Measurements from ENCODE around the gene ACSF2. TPM values are rescaled to one million over a fixed set of nuclear protein-coding genes. Genes with fewer than 3 reads are reported as not detected.
A peak's percentile ranks its signal among the peaks of the same experiment; 100 is the strongest.

Gene ACSF2
- total and polyA plus RNA-seq, 2 of the 13 experiments (the other 11 are each of a cell fraction or from before 2014, with no cell fraction given) = 87.3 to 109 TPM

DNA sequence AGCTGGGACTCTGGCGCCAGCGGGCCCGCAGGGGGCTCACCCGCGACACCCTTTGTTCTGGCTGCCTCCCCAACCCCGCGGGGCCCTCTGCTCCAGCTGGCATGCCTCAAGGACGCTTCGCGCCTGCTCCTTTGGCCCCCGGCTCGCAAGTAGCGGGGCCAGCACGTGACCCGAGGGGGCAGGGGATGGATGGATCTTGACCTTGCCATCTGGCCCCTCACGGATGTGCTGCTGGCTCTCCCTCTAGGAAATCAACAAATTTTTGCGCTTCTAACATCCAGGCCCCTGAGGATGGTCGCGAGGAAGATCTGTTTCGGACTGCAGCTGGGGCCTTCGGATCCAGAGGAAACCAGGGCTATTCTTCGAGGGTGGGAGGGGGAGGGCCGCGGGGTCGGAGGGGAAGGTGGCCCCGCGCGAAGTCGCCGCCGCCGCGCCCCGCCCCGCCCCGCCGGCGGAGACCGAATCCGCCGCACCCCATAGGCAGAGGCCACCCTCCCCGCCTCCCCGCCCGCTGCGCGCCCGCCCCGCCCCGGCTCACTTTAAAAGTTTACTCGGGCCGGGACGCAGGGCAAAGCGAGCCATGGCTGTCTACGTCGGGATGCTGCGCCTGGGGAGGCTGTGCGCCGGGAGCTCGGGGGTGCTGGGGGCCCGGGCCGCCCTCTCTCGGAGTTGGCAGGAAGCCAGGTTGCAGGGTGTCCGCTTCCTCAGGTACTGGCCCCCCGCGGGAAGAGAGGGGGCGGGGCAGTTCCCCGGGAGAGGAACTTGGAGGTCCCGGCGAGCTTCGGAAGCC lies at the start of gene ACSF2 (continued):
- TF ChIP-seq ZBTB40 (IDR thresholded peaks at IDR 0.05) = no peak
- TF ChIP-seq ZBTB40 (CRISPR knock-in tag; IDR thresholded peaks at IDR 0.05) = peak; percentile 27; the same call in 1 of the 2 replicates
- 0 out of 2 replicates have a peak, but pooled peaks have one; percentile 68 for TF ChIP-seq MAF1 (CRISPR knock-in tag; IDR thresholded peaks at IDR 0.05; ENCODE audit: borderline replicate concordance)
- no peak for TF ChIP-seq GABPA (IDR thresholded peaks at IDR 0.05; ENCODE audit: low read depth, low read length)
- 0 out of 2 replicates have a peak, but pooled peaks have one; percentile 8 for TF ChIP-seq GABPA (CRISPR knock-in tag; IDR thresholded peaks at IDR 0.05; ENCODE audit: low read depth)
- no peak for TF ChIP-seq KDM4B (CRISPR knock-in tag; IDR thresholded peaks at IDR 0.05)
- 0 out of 2 replicates have a peak, but pooled peaks have one; percentile 15 for TF ChIP-seq SP140L (CRISPR knock-in tag; IDR thresholded peaks at IDR 0.05; ENCODE audit: borderline replicate concordance)
- peak; percentile 41; the same call in 1 of the 2 replicates for TF ChIP-seq MED1 (CRISPR knock-in tag; IDR thresholded peaks at IDR 0.05)
- TF ChIP-seq ZNF331 (CRISPR knock-in tag; IDR thresholded peaks at IDR 0.05) = peak; percentile 38; the same call in 1 of the 2 replicates
- TF ChIP-seq, protein P1, sequence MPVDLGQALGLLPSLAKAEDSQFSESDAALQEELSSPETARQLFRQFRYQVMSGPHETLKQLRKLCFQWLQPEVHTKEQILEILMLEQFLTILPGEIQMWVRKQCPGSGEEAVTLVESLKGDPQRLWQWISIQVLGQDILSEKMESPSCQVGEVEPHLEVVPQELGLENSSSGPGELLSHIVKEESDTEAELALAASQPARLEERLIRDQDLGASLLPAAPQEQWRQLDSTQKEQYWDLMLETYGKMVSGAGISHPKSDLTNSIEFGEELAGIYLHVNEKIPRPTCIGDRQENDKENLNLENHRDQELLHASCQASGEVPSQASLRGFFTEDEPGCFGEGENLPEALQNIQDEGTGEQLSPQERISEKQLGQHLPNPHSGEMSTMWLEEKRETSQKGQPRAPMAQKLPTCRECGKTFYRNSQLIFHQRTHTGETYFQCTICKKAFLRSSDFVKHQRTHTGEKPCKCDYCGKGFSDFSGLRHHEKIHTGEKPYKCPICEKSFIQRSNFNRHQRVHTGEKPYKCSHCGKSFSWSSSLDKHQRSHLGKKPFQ (CRISPR knock-in tag; IDR thresholded peaks at IDR 0.05; ENCODE audit: insufficient replicate concordance) = peak; percentile 20
- TF ChIP-seq IKZF5 (CRISPR knock-in tag; IDR thresholded peaks at IDR 0.05) = 0 out of 2 replicates have a peak, but pooled peaks have one; percentile 23
- TF ChIP-seq ZNF777 (CRISPR knock-in tag; IDR thresholded peaks at IDR 0.05) = peak; percentile 71
- no peak for TF ChIP-seq KMT2A (CRISPR knock-in tag; IDR thresholded peaks at IDR 0.05)
- TF ChIP-seq, protein P2, sequence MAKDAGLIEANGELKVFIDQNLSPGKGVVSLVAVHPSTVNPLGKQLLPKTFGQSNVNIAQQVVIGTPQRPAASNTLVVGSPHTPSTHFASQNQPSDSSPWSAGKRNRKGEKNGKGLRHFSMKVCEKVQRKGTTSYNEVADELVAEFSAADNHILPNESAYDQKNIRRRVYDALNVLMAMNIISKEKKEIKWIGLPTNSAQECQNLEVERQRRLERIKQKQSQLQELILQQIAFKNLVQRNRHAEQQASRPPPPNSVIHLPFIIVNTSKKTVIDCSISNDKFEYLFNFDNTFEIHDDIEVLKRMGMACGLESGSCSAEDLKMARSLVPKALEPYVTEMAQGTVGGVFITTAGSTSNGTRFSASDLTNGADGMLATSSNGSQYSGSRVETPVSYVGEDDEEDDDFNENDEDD (CRISPR knock-in tag; IDR thresholded peaks at IDR 0.05; ENCODE audit: borderline replicate concordance) = peak; percentile 59; the same call in 1 of the 2 replicates
- TF ChIP-seq JUNB (CRISPR knock-in tag; IDR thresholded peaks at IDR 0.05; ENCODE audit: borderline replicate concordance) = no peak
- peak; percentile 51; the same call in 1 of the 2 replicates for TF ChIP-seq MEIS2 (CRISPR knock-in tag; IDR thresholded peaks at IDR 0.05)

Data from HepG2 (cell line).